OCI-LY3 (cell line): ENCODE data around the gene HACD2.

ENCODE experiments used
- H2AFZ ChIP-seq: fragments of 200-600, 300-600 bp; shearing (Covaris generic); 2 replicates; pipeline ENCODE4 v1.6.0; 2014; ENCODE audit warnings: antibody characterized with exemption, low read depth, low read length
- H3K27ac ChIP-seq: fragments of 200-600, 300-600 bp; sonication (generic); 2 replicates; pipeline ENCODE4 v1.5.1; 2014; ENCODE audit warnings: mild to moderate bottlenecking, low read length, moderate library complexity, mixed read lengths
- H3K27me3 ChIP-seq: fragments of 200-600, 300-600 bp; sonication (generic); 2 replicates; pipeline ENCODE4 v1.6.1; 2014; ENCODE audit warnings: low read depth, low read length, mixed read lengths
- H3K36me3 ChIP-seq: fragments of 200-600, 300-600 bp; sonication (generic); replicated peaks from 2 replicates; pipeline ENCODE3; 2014; ENCODE audit warnings: low read depth, low read length, mixed read lengths
- H3K4me1 ChIP-seq: fragments of 300-600, 200-600 bp; sonication (generic); 2 replicates; pipeline ENCODE4 v1.6.1; 2014; ENCODE audit warnings: low read length, mixed read lengths
- H3K4me2 ChIP-seq: fragments of 200-600, 300-600 bp; sonication (generic); 2 replicates; pipeline ENCODE4 v1.6.1; 2014; ENCODE audit warnings: low read length, mixed read lengths
- H3K4me3 ChIP-seq: fragments of 300-600, 200-600 bp; sonication (generic); 2 replicates; pipeline ENCODE4 v1.5.1; 2014; ENCODE audit warnings: antibody characterized with exemption, mild to moderate bottlenecking, low read length, moderate library complexity
- H3K79me2 ChIP-seq: fragments of 300-600, 200-600 bp; shearing (Covaris generic); 2 replicates; pipeline ENCODE4 v1.6.1; 2014; ENCODE audit warnings: mild to moderate bottlenecking, low read length, mixed read lengths
- H3K9ac ChIP-seq: fragments of 300-600, 200-600 bp; shearing (Covaris generic); 2 replicates; pipeline ENCODE4 v1.6.0; 2014; ENCODE audit warnings: mild to moderate bottlenecking, low read length, moderate library complexity
- H3K9me3 ChIP-seq: fragments of 200-600, 300-600 bp; shearing (Covaris generic); 2 replicates; pipeline ENCODE4 v1.6.1; 2014; ENCODE audit warnings: low read length, mixed read lengths; ENCODE audit not compliant: insufficient read depth
- H4K20me1 ChIP-seq: fragments of 200-600, 300-600 bp; sonication (generic); 2 replicates; pipeline ENCODE4 v1.6.1; 2016; ENCODE audit warnings: low read length, mixed read lengths; ENCODE audit not compliant: insufficient read depth
- CTCF ChIP-seq: fragments of 200-600, 300-600 bp; sonication (generic); IDR thresholded peaks from 2 replicates; pipeline ENCODE4 v1.5.1; 2014; ENCODE audit warnings: antibody characterized with exemption, low read length, low read depth
- EZH2phosphoT487 ChIP-seq: fragments of 200-600 bp; shearing (Covaris generic); IDR thresholded peaks from 2 replicates; pipeline ENCODE4 v1.6.1; 2018; ENCODE audit warnings: antibody characterized with exemption, mixed run types, low read depth

The HACD2 gene

GRCh38 chr3:123481071-123481470, 103.8 kb downstream of the HACD2 start:
- Histone ChIP-seq H2AFZ (no peak overlapping the region), H3K36me3 (no peaks in the 10 kb centered on the region), H3K27ac (no peak overlapping the region), H3K79me2 (no peaks in the 10 kb centered on the region), H3K9me3 (no peaks in the 10 kb centered on the region), H4K20me1 (no peaks in the 10 kb centered on the region), H3K4me1 (peaks cover 11% of the 10 kb centered on the region), H3K4me2 (no peak overlapping the region), H3K9ac (no peak overlapping the region), H3K27me3 (no peaks in the 10 kb centered on the region), H3K4me3 (no peak overlapping the region)
- no peak for TF ChIP-seq EZH2phosphoT487
- no peak for TF ChIP-seq CTCF

GRCh38 chr3:123480428-123480827, 104.4 kb downstream of the HACD2 start:
- Histone ChIP-seq H3K4me1 (peaks cover 11% of the 10 kb centered on the region), H3K9me3 (no peaks in the 10 kb centered on the region), H3K4me3 (no peak overlapping the region), H4K20me1 (no peaks in the 10 kb centered on the region), H3K9ac (no peak overlapping the region), H3K36me3 (no peaks in the 10 kb centered on the region), H3K4me2 (peak overlapping the region; percentile 24), H3K27me3 (peaks cover 4% of the 10 kb centered on the region; the same call in 1 of the 2 replicates), H2AFZ (no peak overlapping the region), H3K79me2 (no peaks in the 10 kb centered on the region), H3K27ac (no peak overlapping the region)
- TF ChIP-seq CTCF (no peak), EZH2phosphoT487 (no peak)

GRCh38 chr3:123479891-123480290, 105.0 kb downstream of the HACD2 start:
- H3K27ac ChIP-seq: no peak overlapping the region
- peaks cover 11% of the 10 kb centered on the region for H3K4me1 ChIP-seq
- TF ChIP-seq EZH2phosphoT487 (no peak), CTCF (no peak)
- no peaks in the 10 kb centered on the region for H3K9me3 ChIP-seq
- no peak overlapping the region for H3K4me2 ChIP-seq
- no peaks in the 10 kb centered on the region for H4K20me1 ChIP-seq
- H3K27me3 ChIP-seq: peaks cover 8% of the 10 kb centered on the region
- H3K36me3 ChIP-seq: no peaks in the 10 kb centered on the region
- H3K4me3 ChIP-seq: no peak overlapping the region
- H3K79me2 ChIP-seq: no peaks in the 10 kb centered on the region
- no peak overlapping the region for H2AFZ ChIP-seq
- H3K9ac ChIP-seq: no peak overlapping the region

- H3K36me3 ChIP-seq: no peaks in the 10 kb centered on the region
Observed at GRCh38 chr3:123478314-123478713, 106.5 kb downstream of the HACD2 start.

More at GRCh38 chr3:123478314-123478713, 106.5 kb downstream of the HACD2 start:
- H3K9me3 ChIP-seq: no peaks in the 10 kb centered on the region
- no peak overlapping the region for H3K9ac ChIP-seq
- H3K4me2 ChIP-seq: no peak overlapping the region
- H3K27me3 ChIP-seq: peaks cover 14% of the 10 kb centered on the region
- H3K79me2 ChIP-seq: no peaks in the 10 kb centered on the region
- no peak overlapping the region for H3K27ac ChIP-seq
- H2AFZ ChIP-seq: no peak overlapping the region
- no peaks in the 10 kb centered on the region for H4K20me1 ChIP-seq
- TF ChIP-seq EZH2phosphoT487: no peak
- no peak overlapping the region for H3K4me3 ChIP-seq
- peaks cover 11% of the 10 kb centered on the region for H3K4me1 ChIP-seq
